ENCODE results near the gene ZNF75A. TPM values are rescaled to one million over a fixed set of nuclear protein-coding genes. Genes with fewer than 3 reads are reported as not detected.

Gene ZNF75A
- total and polyA plus RNA-seq, 2 of the 4 experiments (the other 2 are of a cell fraction): 14.6 to 15.4 TPM

- no peak overlapping the region for H4K8ac ChIP-seq (ENCODE audit: low read depth in 2 of 2, low read length in 2 of 2)
- no peak overlapping the region for H2AFZ ChIP-seq (replicated peaks; ENCODE audit: low read length, poor library complexity)
- ATAC-seq (ENCODE audit: low read depth): peak; percentile 70
- peaks cover 54% of the 10 kb centered on the region for H3K36me3 ChIP-seq (ENCODE audit: control insufficient read depth, insufficient read depth, low read length)
- peak; percentile 77 for DNase-seq
- in situ Hi-C loops (cut with MboI; ENCODE audit: low sequenced_read_pairs) (no loop called here), intact Hi-C loops (cut with micrococcal nuclease) (no loop called here), dilution Hi-C loops (cut with HindIII; ENCODE audit: low sequenced_read_pairs, unreplicated experiment) (no loop called here)
- H3K14ac ChIP-seq (replicated peaks; ENCODE audit: low read depth, low read length): no peak overlapping the region
- H4K5ac ChIP-seq (ENCODE audit: low read depth, low read length): no peak overlapping the region
- no peak overlapping the region for H2BK20ac ChIP-seq (ENCODE audit: low read depth, low read length)
- TF ChIP-seq CEBPB (IDR thresholded peaks at IDR 0.05; ENCODE audit: low read depth, low read length): no peak
- TF ChIP-seq MAZ (IDR thresholded peaks at IDR 0.05; ENCODE audit: borderline replicate concordance, low read depth, low read length): no peak
- no peak for TF ChIP-seq ELK1 (IDR thresholded peaks at IDR 0.05; ENCODE audit: borderline replicate concordance, low read depth, low read length)
- H3K4me2 ChIP-seq (ENCODE audit: low read depth, low read length): no peak overlapping the region
- peak overlapping the region; percentile 61 for H2BK5ac ChIP-seq (ENCODE audit: low read depth, low read length, poor library complexity, severe bottlenecking)
- H3K56ac ChIP-seq (ENCODE audit: extremely low read depth, insufficient read depth, low read length): no peak overlapping the region
- no peak overlapping the region for H3K4ac ChIP-seq (ENCODE audit: low read depth, low read length)
- no peak overlapping the region for H2BK120ac ChIP-seq (ENCODE audit: low read depth, low read length)
- H3K9me1 ChIP-seq (ENCODE audit: insufficient read depth, low read length): no peaks in the 10 kb centered on the region
- H3K4me3 ChIP-seq (ENCODE audit: insufficient read depth, low read depth, low read length): no peak overlapping the region
- H4K20me1 ChIP-seq (ENCODE audit: insufficient read depth, low read length): peaks cover 10% of the 10 kb centered on the region; the same call in 1 of the 2 replicates
- no peak overlapping the region for H2AK5ac ChIP-seq (ENCODE audit: low read depth, low read length)
- no peaks in the 10 kb centered on the region for H3K4me1 ChIP-seq (ENCODE audit: control insufficient read depth, insufficient read depth, low read length)
- no peak overlapping the region for H3K23ac ChIP-seq (ENCODE audit: low read depth, low read length)
- H3K9ac ChIP-seq (ENCODE audit: low read depth, low read length): no peak overlapping the region
- ChIA-PET CTCF (no interaction called here), POLR2A (ENCODE audit: unreplicated experiment) (interaction anchor here (0.6 kb wide), 1 partner anchor 1950 kb away, joined by 3 read pairs; no protein-coding TSS in a partner anchor)
- no peaks in the 10 kb centered on the region for H3K27me3 ChIP-seq (ENCODE audit: control insufficient read depth, insufficient read depth, low read length)
- no peak overlapping the region for H3K18ac ChIP-seq (ENCODE audit: low read depth, low read length)
- no peak overlapping the region for H2BK15ac ChIP-seq (ENCODE audit: low read depth, low read length)
- WGBS, 2 experiments (ENCODE audit: extremely low coverage in 2 of 2, insufficient read length in 1 of 2): no CpG with 5 or more reads among the region's 3 CpGs
- H4K91ac ChIP-seq (ENCODE audit: insufficient read depth, low read depth, low read length): no peak overlapping the region
- peaks cover 46 to 62% of the 10 kb centered on the region in 2 experiments for H3K79me1 ChIP-seq (ENCODE audit: low read depth in 1 of 2, low read length in 2 of 2)
- BruUV-seq (replicated peaks): no TSS peak
- H3K9me3 ChIP-seq (ENCODE audit: control insufficient read depth, insufficient read depth, low read length): peaks cover 70% of the 10 kb centered on the region
- H3K27ac ChIP-seq (ENCODE audit: insufficient read depth, low read length): peak overlapping the region; percentile 7; the same call in 1 of the 2 replicates
- H2AK9ac ChIP-seq (replicated peaks; ENCODE audit: low read depth, low read length, poor library complexity): no peak overlapping the region
Measured at GRCh38 chr16:3292604-3293003, 12.7 kb upstream of the ZNF75A start.

Measured in IMR-90 (cell line).